OCI-LY7 (cell line): ENCODE results near the gene PSD2. TPM values are rescaled to one million over a fixed set of nuclear protein-coding genes. Genes with fewer than 3 reads are reported as not detected.

ENCODE experiments used
- BruUV-seq: library from RNA; stranded (reverse); fragments of 400-500 nt; replicated peaks from 2 replicates; lab custom pipeline; 2021; lab: Mats Ljungman, UMichigan
- CTCF ChIA-PET: fragments of 300-600 bp; sonication (Branson Sonifier 250); formaldehyde crosslinking; loops from one replicate; lab custom pipeline; 2022; ENCODE audit warnings: antibody characterized with exemption; ENCODE audit not compliant: unreplicated experiment; lab: Charles Lee
- POLR2A ChIA-PET: fragments of 300-600 bp; sonication (Branson Sonifier 250); formaldehyde crosslinking; loops from one replicate; lab custom pipeline; 2022; ENCODE audit warnings: antibody characterized with exemption; lab: Charles Lee
- DNase-seq: peaks from one replicate; pipeline ENCODE4 v3.0.0-alpha.2; 2015; ENCODE audit warnings: low spot score
- H2AFZ ChIP-seq: fragments of 200-600 bp; sonication (generic), shearing (Covaris generic); 2 replicates; pipeline ENCODE4 v1.6.1; 2014; ENCODE audit warnings: mild to moderate bottlenecking, antibody characterized with exemption, low read length, moderate library complexity
- H3K27ac ChIP-seq: fragments of 200-600 bp; sonication (generic); 2 replicates; pipeline ENCODE4 v1.5.1; 2014; ENCODE audit warnings: mixed run types, low read depth, mild to moderate bottlenecking, moderate library complexity, low read length, inconsistent platforms; ENCODE audit not compliant: poor library complexity, severe bottlenecking
- H3K36me3 ChIP-seq: fragments of 200-600 bp; sonication (generic); 2 replicates; pipeline ENCODE4 v1.6.1; 2014; ENCODE audit warnings: mild to moderate bottlenecking, antibody characterized with exemption, low read length, moderate library complexity, mixed read lengths; ENCODE audit not compliant: insufficient read depth
- H3K4me1 ChIP-seq: fragments of 200-600 bp; sonication (generic); 2 replicates; pipeline ENCODE4 v1.5.1; 2014; ENCODE audit warnings: mild to moderate bottlenecking, low read length; ENCODE audit not compliant: insufficient read depth, poor library complexity, severe bottlenecking
- H3K4me2 ChIP-seq: fragments of 200-600 bp; sonication (generic); 2 replicates; pipeline ENCODE4 v1.6.1; 2014; ENCODE audit warnings: mild to moderate bottlenecking, low read length
- H3K4me3 ChIP-seq: fragments of 200-600 bp; sonication (generic); 2 replicates; pipeline ENCODE4 v1.5.1; 2014; ENCODE audit warnings: mild to moderate bottlenecking, low read depth, low read length; ENCODE audit not compliant: poor library complexity, severe bottlenecking
- H3K79me2 ChIP-seq: fragments of 200-600 bp; sonication (generic); 2 replicates; pipeline ENCODE4 v1.6.1; 2016; ENCODE audit warnings: low read depth, mild to moderate bottlenecking, low read length, moderate library complexity, mixed read lengths; ENCODE audit not compliant: insufficient read depth
- H3K9me2 ChIP-seq: fragments of 200-600 bp; sonication (generic); 2 replicates; pipeline ENCODE4 v1.6.1; 2016; ENCODE audit warnings: mild to moderate bottlenecking, low read length, mixed read lengths; ENCODE audit not compliant: insufficient read depth
- H3K9me3 ChIP-seq: fragments of 200-600 bp; sonication (generic); 2 replicates; pipeline ENCODE4 v1.6.1; 2014; ENCODE audit warnings: mild to moderate bottlenecking, mixed run types, low read length, mixed read lengths
- H4K20me1 ChIP-seq: fragments of 200-600 bp; sonication (generic); 2 replicates; pipeline ENCODE4 v1.6.1; 2014; ENCODE audit warnings: mild to moderate bottlenecking, antibody characterized with exemption, low read length, moderate library complexity, mixed read lengths; ENCODE audit not compliant: insufficient read depth
- CTCF ChIP-seq: fragments of 200-600 bp; sonication (generic); conservative IDR thresholded peaks from 2 replicates; pipeline ENCODE4 v1.5.1; 2014; ENCODE audit warnings: mild to moderate bottlenecking, antibody characterized with exemption, low read length, moderate library complexity, mixed read lengths
- EZH2phosphoT487 ChIP-seq: fragments of 200-600 bp; sonication (generic); IDR thresholded peaks from 2 replicates; pipeline ENCODE4 v1.6.1; 2018; ENCODE audit warnings: low read depth, borderline replicate concordance, mild to moderate bottlenecking, mixed run types, antibody characterized with exemption, low read length, moderate library complexity, mixed read lengths
- intact Hi-C: fragments of 100-400 bp; cut with micrococcal nuclease; formaldehyde crosslinking; loops from one replicate; pipeline ENCODE4 v1.10.0; 2022; ENCODE audit not compliant: unreplicated experiment
- total RNA-seq, 2 experiments: library from RNA; depleted of rRNA in 1 of 2; stranded (reverse); fragments of >200 nt in 1 of 2; shearing (Covaris generic) in 1 of 2; gene quantifications; 2 replicates each; pipeline ENCODE4 v1.2.3, GENCODE V29; 2014 to 2022

Gene PSD2
- total RNA-seq, 2 experiments from 2014 or later: 0.11 to 0.13 TPM

- Histone ChIP-seq H3K79me2 (no peaks in the 10 kb centered on the region), H3K9me3 (no peaks in the 10 kb centered on the region), H3K27ac (no peak overlapping the region), H4K20me1 (no peaks in the 10 kb centered on the region), H3K4me3 (no peak overlapping the region), H3K9me2 (no peaks in the 10 kb centered on the region), H3K4me2 (0 out of 2 replicates have a peak overlapping the region, but pooled peaks have one; percentile 18), H3K4me1 (no peaks in the 10 kb centered on the region), H3K36me3 (no peaks in the 10 kb centered on the region), H2AFZ (no peak overlapping the region)
- CTCF ChIA-PET: no interaction called here
- intact Hi-C loops: no loop called here
- no TSS peak for BruUV-seq
- POLR2A ChIA-PET: interaction anchor here (0.7 kb wide), 2 partner anchors 39 to 206 kb away, joined by 3 read pairs; no protein-coding TSS in a partner anchor
- no peak for DNase-seq
- TF ChIP-seq EZH2phosphoT487: no peak
- TF ChIP-seq CTCF: no peak
Measured at GRCh38 chr5:139847091-139847490, 51.5 kb downstream of the PSD2 start.

- H2AFZ ChIP-seq: no peak overlapping the region
- ChIA-PET POLR2A (interaction anchor here (0.6 to 0.7 kb wide), 3 partner anchors 38 to 260 kb away, joined by 3 to 5 read pairs (median 3); no protein-coding TSS in a partner anchor), CTCF (interaction anchor here (0.5 kb wide), 1 partner anchor 16 kb away, joined by 3 read pairs; no protein-coding TSS in a partner anchor)
- no TSS peak for BruUV-seq
- H3K36me3 ChIP-seq: no peaks in the 10 kb centered on the region
- H3K4me1 ChIP-seq: no peaks in the 10 kb centered on the region
- H4K20me1 ChIP-seq: no peaks in the 10 kb centered on the region
- no peaks in the 10 kb centered on the region for H3K79me2 ChIP-seq
- intact Hi-C loops: no loop called here
- H3K9me2 ChIP-seq: no peaks in the 10 kb centered on the region
- H3K4me3 ChIP-seq: peak overlapping the region; percentile 68
- H3K4me2 ChIP-seq: peak overlapping the region; percentile 70
- H3K9me3 ChIP-seq: no peaks in the 10 kb centered on the region
- TF ChIP-seq EZH2phosphoT487: 0 out of 2 replicates have a peak, but pooled peaks have one; percentile 60
- TF ChIP-seq CTCF: no peak
- peak; percentile 65 for DNase-seq
- no peak overlapping the region for H3K27ac ChIP-seq
Measured at GRCh38 chr5:139847790-139848507, 52.3 kb downstream of the PSD2 start.
